Neural progenitor cell (in vitro differentiated cells): ENCODE results near the gene EPHX1. TPM values are rescaled to one million over a fixed set of nuclear protein-coding genes. Genes with fewer than 3 reads are reported as not detected.

Source experiments
- DNase-seq: peaks from one replicate; pipeline ENCODE4 v3.0.0-alpha.2; 2016; ENCODE audit warnings: low spot score
- H2AFZ ChIP-seq: fragments of 200-600 bp; sonication (generic); replicated peaks from 2 replicates; pipeline ENCODE4 v1.6.1; 2016; ENCODE audit warnings: antibody characterized with exemption
- H3F3A ChIP-seq: fragments of 200-600 bp; sonication (generic); 2 replicates; pipeline ENCODE4 v1.6.1; 2016; ENCODE audit warnings: antibody characterized with exemption, low read depth
- H3K27ac ChIP-seq: fragments of 200-600 bp; sonication (generic); 2 replicates; pipeline ENCODE4 v1.5.1; 2016; ENCODE audit warnings: mild to moderate bottlenecking
- H3K27me3 ChIP-seq: fragments of 200-600 bp; sonication (generic); 2 replicates; pipeline ENCODE4 v1.6.1; 2016; ENCODE audit warnings: mild to moderate bottlenecking, moderate library complexity
- H3K36me3 ChIP-seq: fragments of 200-600 bp; sonication (generic); 2 replicates; pipeline ENCODE4 v1.5.1; 2016
- H3K4me1 ChIP-seq: fragments of 200-600 bp; sonication (generic); 2 replicates; pipeline ENCODE4 v1.6.1; 2016; ENCODE audit warnings: mixed run types
- H3K4me2 ChIP-seq: fragments of 200-600 bp; sonication (generic); 2 replicates; pipeline ENCODE4 v1.6.1; 2016
- H3K4me3 ChIP-seq: fragments of 200-600 bp; sonication (generic); 2 replicates; pipeline ENCODE4 v1.5.1; 2016
- H3K79me2 ChIP-seq: fragments of 200-600 bp; sonication (generic); 2 replicates; pipeline ENCODE4 v1.6.1; 2016; ENCODE audit warnings: low read depth
- H3K9ac ChIP-seq: fragments of 200-600 bp; sonication (generic); 2 replicates; pipeline ENCODE4 v1.6.1; 2016
- H3K9me3 ChIP-seq: fragments of 200-600 bp; sonication (generic); 2 replicates; pipeline ENCODE4 v1.5.1; 2016; ENCODE audit warnings: low read depth
- H4K20me1 ChIP-seq: fragments of 200-600 bp; sonication (generic); 2 replicates; pipeline ENCODE4 v1.6.1; 2016; ENCODE audit warnings: low read depth
- H3K27ac Mint-ChIP-seq: 3 replicates; pipeline ENCODE4 v1.8.0; 2021; ENCODE audit warnings: mixed read lengths
- H3K27me3 Mint-ChIP-seq: 2 replicates; pipeline ENCODE4 v1.8.0; 2022; ENCODE audit warnings: low read depth, mild to moderate bottlenecking, inconsistent platforms, moderate library complexity, mixed read lengths; ENCODE audit not compliant: insufficient read depth
- H3K36me3 Mint-ChIP-seq: 3 replicates; pipeline ENCODE4 v1.8.0; 2021; ENCODE audit warnings: mixed read lengths
- H3K4me1 Mint-ChIP-seq: 3 replicates; pipeline ENCODE4 v1.8.0; 2021; ENCODE audit warnings: mixed read lengths
- H3K4me3 Mint-ChIP-seq: 3 replicates; pipeline ENCODE4 v1.8.0; 2021; ENCODE audit warnings: mild to moderate bottlenecking, moderate library complexity, mixed read lengths
- H3K9me3 Mint-ChIP-seq: 3 replicates; pipeline ENCODE4 v1.8.0; 2020; ENCODE audit warnings: mixed read lengths
- EZH2 ChIP-seq: fragments of 200-600 bp; sonication (generic); IDR thresholded peaks from 2 replicates; pipeline ENCODE4 v1.6.1; 2017; ENCODE audit warnings: antibody characterized with exemption, mild to moderate bottlenecking, moderate library complexity
- EZH2phosphoT487 ChIP-seq: fragments of 200-600 bp; sonication (generic); IDR thresholded peaks from 2 replicates; pipeline ENCODE4 v1.6.1; 2017; ENCODE audit warnings: antibody characterized with exemption
- total RNA-seq: library from RNA; depleted of rRNA; stranded (reverse); fragments of >200 nt; gene quantifications from 2 replicates; pipeline ENCODE4 v1.2.3, GENCODE V29; 2015; ENCODE audit warnings: low replicate concordance
- TF ChIP-seq, protein P1 (sequence below): fragments of 200-600 bp; sonication (generic); IDR thresholded peaks from 2 replicates; pipeline ENCODE4 v1.5.1; 2017; ENCODE audit warnings: antibody characterized with exemption, mild to moderate bottlenecking

Gene EPHX1
- total RNA-seq, 1 donor from 2014 or later: 4.3 TPM

DNA sequence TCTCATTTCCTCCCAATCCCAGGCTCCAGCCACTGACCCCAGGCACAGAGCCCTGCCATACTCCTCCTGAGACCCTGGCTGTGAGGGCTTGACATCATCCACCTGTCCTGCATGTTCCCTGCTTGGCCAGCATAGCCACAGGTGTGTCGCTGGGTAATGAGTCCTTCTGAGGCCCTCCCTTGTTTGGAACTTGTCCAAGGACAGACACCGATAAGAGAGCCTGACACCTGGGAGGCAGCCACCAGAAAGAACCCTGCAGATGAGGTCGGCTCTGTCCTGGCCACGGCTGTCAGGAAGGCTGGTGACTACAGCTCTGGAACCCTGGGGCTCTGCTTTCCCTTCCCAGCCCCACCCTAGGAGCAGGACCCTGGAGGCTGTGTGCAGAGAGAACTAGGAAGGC lies 37.7 kb downstream of the EPHX1 start:
- TF ChIP-seq EZH2: no peak
- TF ChIP-seq, protein P1, sequence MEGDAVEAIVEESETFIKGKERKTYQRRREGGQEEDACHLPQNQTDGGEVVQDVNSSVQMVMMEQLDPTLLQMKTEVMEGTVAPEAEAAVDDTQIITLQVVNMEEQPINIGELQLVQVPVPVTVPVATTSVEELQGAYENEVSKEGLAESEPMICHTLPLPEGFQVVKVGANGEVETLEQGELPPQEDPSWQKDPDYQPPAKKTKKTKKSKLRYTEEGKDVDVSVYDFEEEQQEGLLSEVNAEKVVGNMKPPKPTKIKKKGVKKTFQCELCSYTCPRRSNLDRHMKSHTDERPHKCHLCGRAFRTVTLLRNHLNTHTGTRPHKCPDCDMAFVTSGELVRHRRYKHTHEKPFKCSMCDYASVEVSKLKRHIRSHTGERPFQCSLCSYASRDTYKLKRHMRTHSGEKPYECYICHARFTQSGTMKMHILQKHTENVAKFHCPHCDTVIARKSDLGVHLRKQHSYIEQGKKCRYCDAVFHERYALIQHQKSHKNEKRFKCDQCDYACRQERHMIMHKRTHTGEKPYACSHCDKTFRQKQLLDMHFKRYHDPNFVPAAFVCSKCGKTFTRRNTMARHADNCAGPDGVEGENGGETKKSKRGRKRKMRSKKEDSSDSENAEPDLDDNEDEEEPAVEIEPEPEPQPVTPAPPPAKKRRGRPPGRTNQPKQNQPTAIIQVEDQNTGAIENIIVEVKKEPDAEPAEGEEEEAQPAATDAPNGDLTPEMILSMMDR: no peak
- no peak for TF ChIP-seq EZH2phosphoT487
- H3K9me3 Mint-ChIP-seq: no peaks in the 10 kb centered on the region

DNA sequence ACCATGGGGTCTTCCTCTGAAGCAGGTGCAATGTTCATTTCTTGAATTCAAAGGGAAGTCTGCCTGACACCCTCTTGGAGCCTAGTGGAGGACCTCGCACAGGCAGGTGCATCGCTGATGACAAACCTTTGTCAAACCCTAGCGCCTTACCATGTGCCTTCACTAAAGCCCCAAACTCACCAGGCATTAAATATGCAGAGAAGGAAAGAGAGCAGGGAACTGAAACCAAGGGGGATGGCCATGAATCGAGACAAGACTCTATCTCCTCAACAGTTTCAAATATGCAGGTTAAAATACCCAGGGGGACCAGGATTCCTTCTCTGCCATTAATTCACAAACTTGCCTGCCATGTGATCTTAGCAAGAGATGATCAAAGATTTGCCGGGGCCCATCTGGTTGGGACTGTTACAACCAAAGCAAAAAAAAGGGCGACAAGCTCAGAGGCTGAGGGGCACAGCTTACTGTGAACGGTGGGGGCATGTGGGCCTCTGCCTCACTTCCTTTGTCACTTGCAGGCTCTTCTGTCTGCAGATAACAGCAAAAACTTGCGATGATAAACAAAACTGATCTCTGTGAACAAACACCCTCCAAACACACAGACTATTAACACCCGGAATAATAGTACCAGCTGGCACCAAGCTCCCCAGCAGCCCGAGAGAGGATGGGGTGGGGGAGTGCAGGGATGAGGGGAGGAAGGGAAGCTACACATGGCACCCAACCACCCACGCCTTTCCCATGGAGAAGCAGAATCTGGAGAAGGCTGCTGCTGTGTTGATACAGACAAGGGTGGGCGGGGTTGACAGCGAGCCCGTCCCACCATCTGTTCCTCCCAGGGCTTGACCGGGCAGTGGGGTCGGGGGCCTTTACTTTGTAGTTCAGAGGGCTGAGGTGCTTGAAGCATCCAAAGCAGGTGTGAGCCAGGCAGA lies 38.4 kb downstream of the EPHX1 start:
- Mint-ChIP-seq H3K36me3 (peaks cover 6% of the 10 kb centered on the region), H3K27me3 (peaks cover 2% of the 10 kb centered on the region), H3K27ac (peak overlapping the region; percentile 91), H3K9me3 (no peaks in the 10 kb centered on the region), H3K4me1 (peaks cover 18% of the 10 kb centered on the region), H3K4me3 (no peak overlapping the region)
- Histone ChIP-seq H3K27me3 (no peaks in the 10 kb centered on the region), H3K9ac (no peak overlapping the region), H3K4me1 (no peaks in the 10 kb centered on the region), H3K36me3 (no peaks in the 10 kb centered on the region), H2AFZ (no peak overlapping the region), H3K9me3 (no peaks in the 10 kb centered on the region), H3K79me2 (no peaks in the 10 kb centered on the region), H3K4me2 (no peak overlapping the region), H3F3A (no peaks in the 10 kb centered on the region), H4K20me1 (no peaks in the 10 kb centered on the region), H3K27ac (no peak overlapping the region), H3K4me3 (no peak overlapping the region)
- TF ChIP-seq EZH2: no peak
- TF ChIP-seq, protein P1: no peak
- TF ChIP-seq EZH2phosphoT487: no peak
- no peak for DNase-seq

More for the DNA sequence above, 37.7 kb downstream of the EPHX1 start:
- H3K9me3 ChIP-seq: no peaks in the 10 kb centered on the region
- no peaks in the 10 kb centered on the region for H3K36me3 ChIP-seq
- no peak overlapping the region for H3K4me2 ChIP-seq
- H3K4me3 ChIP-seq: no peak overlapping the region
- no peak overlapping the region for H2AFZ ChIP-seq
- no peak overlapping the region for H3K9ac ChIP-seq
- H3F3A ChIP-seq: no peaks in the 10 kb centered on the region
- H3K27me3 ChIP-seq: no peaks in the 10 kb centered on the region
- H3K4me1 Mint-ChIP-seq: peaks cover 23% of the 10 kb centered on the region
- H3K4me1 ChIP-seq: no peaks in the 10 kb centered on the region
- H3K4me3 Mint-ChIP-seq: no peak overlapping the region
- H3K36me3 Mint-ChIP-seq: peaks cover 8% of the 10 kb centered on the region
- no peak overlapping the region for H3K27ac Mint-ChIP-seq
- H4K20me1 ChIP-seq: no peaks in the 10 kb centered on the region
- peaks cover 2% of the 10 kb centered on the region for H3K27me3 Mint-ChIP-seq
- H3K27ac ChIP-seq: no peak overlapping the region
- no peak for DNase-seq
- no peaks in the 10 kb centered on the region for H3K79me2 ChIP-seq

DNA sequence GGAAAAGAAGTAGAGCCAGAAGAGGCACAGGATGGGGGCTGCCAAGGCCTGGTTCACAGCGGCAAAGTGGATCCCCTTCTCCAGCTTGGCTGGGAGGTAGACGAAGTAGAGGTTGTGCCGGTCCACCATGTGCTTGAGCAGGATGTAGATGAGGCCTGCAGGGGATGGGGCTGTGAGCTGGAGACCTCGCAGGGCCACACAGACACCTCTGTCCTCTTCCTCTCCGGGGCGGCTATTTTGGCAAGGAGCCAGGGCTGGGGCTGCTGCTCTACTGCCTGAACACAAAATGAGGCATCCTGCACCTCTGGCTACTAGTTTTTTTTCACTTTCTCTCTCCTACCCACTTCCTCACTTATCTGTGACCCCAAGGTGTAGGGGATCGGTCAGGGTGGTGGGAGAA lies 40.0 kb downstream of the EPHX1 start:
- Histone ChIP-seq H3K4me2 (no peak overlapping the region), H3K9me3 (no peaks in the 10 kb centered on the region), H4K20me1 (no peaks in the 10 kb centered on the region), H3K9ac (no peak overlapping the region), H3K4me1 (no peaks in the 10 kb centered on the region), H3K36me3 (no peaks in the 10 kb centered on the region), H2AFZ (no peak overlapping the region), H3K27ac (no peak overlapping the region), H3K4me3 (no peak overlapping the region), H3K79me2 (no peaks in the 10 kb centered on the region), H3F3A (no peaks in the 10 kb centered on the region), H3K27me3 (no peaks in the 10 kb centered on the region)
- H3K4me1 Mint-ChIP-seq: peaks cover 18% of the 10 kb centered on the region
- TF ChIP-seq, protein P1: no peak
- no peak for TF ChIP-seq EZH2phosphoT487
- TF ChIP-seq EZH2: no peak
- H3K27ac Mint-ChIP-seq: no peak overlapping the region
- H3K4me3 Mint-ChIP-seq: no peak overlapping the region
- peaks cover 2% of the 10 kb centered on the region for H3K27me3 Mint-ChIP-seq
- H3K9me3 Mint-ChIP-seq: no peaks in the 10 kb centered on the region
- DNase-seq: no peak
- peaks cover 3% of the 10 kb centered on the region for H3K36me3 Mint-ChIP-seq
